HepG2 (cell line): Measurements from ENCODE around the gene IRF3. TPM values are rescaled to one million over a fixed set of nuclear protein-coding genes. Genes with fewer than 3 reads are reported as not detected.

Source experiments
- ATAC-seq: fragments of 200-7000 bp; cut with Tn5 transposase; 3 replicates; pipeline ENCODE4 v1.9.1; 2020; ENCODE audit warnings: mild to moderate bottlenecking, moderate library complexity
- BruUV-seq: library from RNA; stranded (reverse); fragments of 400-500 nt; replicated peaks from 2 replicates; lab custom pipeline; 2021; lab: Mats Ljungman, UMichigan
- CTCF ChIA-PET: fragments of 300-600 bp; formaldehyde crosslinking; extraction: SDS; loops from one replicate; lab custom pipeline; 2021; ENCODE audit warnings: low total read pairs, inconsistent platforms, low intra/inter-chr PET ratio; lab: Yijun Ruan, JAX
- POLR2A ChIA-PET: fragments of 350-600 bp; sonication (Branson Sonifier 250); formaldehyde crosslinking; loops from one replicate; lab custom pipeline; 2020; ENCODE audit warnings: antibody characterized with exemption, inconsistent platforms; lab: Yijun Ruan, JAX
- DNase-seq: peaks from one replicate; pipeline ENCODE4 v3.0.0-alpha.2; 2015; ENCODE audit warnings: low spot score
- FAIRE-seq: peaks from 3 replicates; lab custom pipeline; 2011; peaks lifted over from hg19 to GRCh38; lab: Jason Lieb, UNC
- H2AFZ ChIP-seq: one replicate; pipeline ENCODE4 v1.6.1; 2011; ENCODE audit warnings: low read length, inconsistent platforms
- H3K27ac ChIP-seq: fragments of 300-600 bp; 3 replicates; pipeline ENCODE4 v1.8.0; 2011; ENCODE audit warnings: mixed run types, mild to moderate bottlenecking, mixed read lengths, low read length, inconsistent platforms; ENCODE audit not compliant: insufficient read depth; ENCODE audit errors: extremely low read length
- H3K27me3 ChIP-seq, 2 experiments: fragments of 200-600 bp in 1 of 2; 2 replicates in 1 of 2; 3 replicates in 1 of 2; pipeline versions ENCODE4 v1.6.0 to v1.8.0; 2011; ENCODE audit warnings: low read length in 2 of 2, mild to moderate bottlenecking in 2 of 2, moderate library complexity in 2 of 2, inconsistent platforms in 1 of 2; ENCODE audit not compliant: insufficient read depth in 2 of 2, control insufficient read depth in 1 of 2
- H3K36me3 ChIP-seq, 2 experiments: fragments of 200-600 bp in 1 of 2; replicated peaks in 1 of 2; 2 replicates in 1 of 2; 3 replicates in 1 of 2; pipeline versions ENCODE4 v1.5.1 to v1.8.0; 2011; ENCODE audit warnings: low read length in 2 of 2, inconsistent platforms in 1 of 2; ENCODE audit not compliant: insufficient read depth in 2 of 2, control insufficient read depth in 1 of 2
- H3K4me1 ChIP-seq: 2 replicates; pipeline ENCODE4 v1.5.1; 2012; ENCODE audit warnings: low read length, inconsistent platforms; ENCODE audit not compliant: insufficient read depth
- H3K4me2 ChIP-seq: 2 replicates; pipeline ENCODE4 v1.6.0; 2011; ENCODE audit warnings: low read depth, low read length, inconsistent platforms
- H3K4me3 ChIP-seq, 3 experiments: fragments of 200-600 bp in 1 of 3; sonication (generic), shearing (Covaris generic) in 1 of 3; replicated peaks in 1 of 3; 2 replicates each; pipeline ENCODE4 v1.5.1; 2011 to 2016; ENCODE audit warnings: low read length in 3 of 3, inconsistent platforms in 2 of 3, low read depth in 2 of 3, mild to moderate bottlenecking in 2 of 3, control low read depth in 1 of 3, mixed read lengths in 1 of 3; ENCODE audit not compliant: insufficient read depth in 1 of 3
- H3K79me2 ChIP-seq: one replicate; pipeline ENCODE4 v1.6.1; 2011; ENCODE audit warnings: low read length, inconsistent platforms; ENCODE audit not compliant: insufficient read depth
- H3K9ac ChIP-seq: 2 replicates; pipeline ENCODE4 v1.6.0; 2011; ENCODE audit warnings: mild to moderate bottlenecking, low read depth, low read length, inconsistent platforms; ENCODE audit not compliant: insufficient read depth
- H3K9me3 ChIP-seq: 2 replicates; pipeline ENCODE4 v1.5.1; 2012; ENCODE audit warnings: mild to moderate bottlenecking, low read length
- H4K20me1 ChIP-seq: 2 replicates; pipeline ENCODE4 v1.6.0; 2011; ENCODE audit warnings: inconsistent platforms, mild to moderate bottlenecking, low read length, moderate library complexity; ENCODE audit not compliant: insufficient read depth
- FOXO4 ChIP-seq: sonication (generic); formaldehyde crosslinking; conservative IDR thresholded peaks from 2 replicates; pipeline ENCODE4 v1.8.1; 2023; ENCODE audit warnings: missing genetic modification reagents
- MZF1 ChIP-seq: sonication (generic); formaldehyde crosslinking; IDR thresholded peaks from 2 replicates; pipeline ENCODE4 v1.8.1; 2023; ENCODE audit warnings: mild to moderate bottlenecking, missing genetic modification reagents, borderline replicate concordance
- RXRB ChIP-seq: IDR thresholded peaks from 2 replicates; pipeline ENCODE4 v1.6.1; 2016; ENCODE audit warnings: borderline replicate concordance, missing genetic modification reagents, missing compliant biosample characterization
- SKI ChIP-seq: fragments of 450-650 bp; IDR thresholded peaks from one replicate; pipeline ENCODE4 v1.6.1; 2018; ENCODE audit warnings: mild to moderate bottlenecking; ENCODE audit not compliant: partially characterized antibody
- XBP1 ChIP-seq: sonication (generic); formaldehyde crosslinking; IDR thresholded peaks from 2 replicates; pipeline ENCODE4 v1.5.0; 2020; ENCODE audit warnings: missing genetic modification reagents
- ZNF121 ChIP-seq: sonication (generic); formaldehyde crosslinking; IDR thresholded peaks from 2 replicates; pipeline ENCODE4 v1.5.0; 2020; ENCODE audit warnings: mild to moderate bottlenecking, missing genetic modification reagents
- ZNF350 ChIP-seq: sonication (generic); formaldehyde crosslinking; IDR thresholded peaks from 2 replicates; pipeline ENCODE4 v1.4.0; 2020; ENCODE audit warnings: mild to moderate bottlenecking, low read depth, missing genetic modification reagents, borderline replicate concordance
- ZNF598 ChIP-seq: sonication (generic); formaldehyde crosslinking; IDR thresholded peaks from 2 replicates; pipeline ENCODE4 v1.5.1; 2020; ENCODE audit warnings: mild to moderate bottlenecking, missing genetic modification reagents, borderline replicate concordance
- WGBS: methylation state at CpG from one replicate; pipeline ENCODE4 v1.1.6; 2017; ENCODE audit warnings: low lambda C conversion rate; 5-methylcytosine and 5-hydroxymethylcytosine counted together
- in situ Hi-C: cut with HindIII; loops from 2 replicates; pipeline ENCODE4 v1.10.0; 2017; ENCODE audit warnings: low pct_unique_long_range_greater_than_20kb; ENCODE audit not compliant: extremely low pct_ligation_motif_present
- intact Hi-C: fragments of 100-400 bp; cut with micrococcal nuclease; formaldehyde crosslinking; loops from one replicate; pipeline ENCODE4 v1.10.0; 2022; ENCODE audit not compliant: unreplicated experiment
- polyA plus RNA-seq, 8 experiments: library from polyadenylated mRNA; depleted of rRNA in 3 of 8; stranded (reverse) in 7 of 8; unstranded in 1 of 8; fragments of >200 nt; fragmentation: Illumina TruSeq in 4 of 8; extraction: Trizol in 4 of 8; gene quantifications; 2 replicates each; pipeline versions ENCODE4 v1.2.1 to v1.2.3, GENCODE V29; 2011 to 2016; ENCODE audit warnings: low read depth in 4 of 8, missing spikeins in 1 of 8, mixed read lengths in 1 of 8; ENCODE audit not compliant: insufficient read depth in 1 of 8
- total RNA-seq, 5 experiments: library from RNA; depleted of rRNA; stranded (reverse); fragments of >200 nt; fragmentation: Illumina TruSeq; extraction: Trizol; gene quantifications; 2 replicates each; pipeline ENCODE4 v1.2.3, GENCODE V29; 2016; ENCODE audit warnings: low read depth in 1 of 5

Gene IRF3
- total and polyA plus RNA-seq, 2 of the 13 experiments (the other 11 are each of a cell fraction or from before 2014, with no cell fraction given) = 61.9 to 65.5 TPM

- DNase-seq (no peak), ATAC-seq (no peak), FAIRE-seq (no peak)
- no peaks in the 10 kb centered on the region for H4K20me1 ChIP-seq
- no peak overlapping the region for H3K9ac ChIP-seq
- no TSS peak for BruUV-seq
- in situ Hi-C loops = no loop called here
- no peak overlapping the region for H3K4me3 ChIP-seq
- no peaks in the 10 kb centered on the region for H3K79me2 ChIP-seq
- no peak overlapping the region for H3K27ac ChIP-seq
- ChIA-PET CTCF (no interaction called here), POLR2A (interaction anchor here (1.4 to 1.5 kb wide), 2 partner anchors 9 to 21 kb away, joined by 3 to 4 read pairs; no protein-coding TSS in a partner anchor)
- H3K27me3 ChIP-seq = no peaks in the 10 kb centered on the region
- no peak overlapping the region for H3K4me2 ChIP-seq
- peaks cover 14% of the 10 kb centered on the region; the same call in 1 of the 2 replicates for H3K4me1 ChIP-seq
- TF ChIP-seq FOXO4 (no peak), ZNF121 (CRISPR knock-in tag) (peak; percentile 67; the same call in 1 of the 2 replicates), RXRB (no peak), ZNF598 (no peak), XBP1 (CRISPR knock-in tag) (no peak), MZF1 (no peak), ZNF350 (no peak), SKI (no peak)
- over 99% methylated on average over 13 of the region's 23 CpGs for WGBS
- H2AFZ ChIP-seq = no peak overlapping the region
- peaks cover 26 to 74% of the 10 kb centered on the region in 2 experiments; a peak in 4 of 5 replicates for H3K36me3 ChIP-seq
- intact Hi-C loops = no loop called here
- H3K9me3 ChIP-seq = no peaks in the 10 kb centered on the region
Observed at GRCh38 chr19:49655570-49656455, 9.8 kb downstream of the IRF3 start.
